ENCODE measurements around the gene PRIMPOL.
"Not testable (repeated sequence)": the region's sequence is repeated elsewhere in the genome, so short reads cannot be mapped to it uniquely, and the experiment has no call there.

PRIMPOL gene

DNA sequence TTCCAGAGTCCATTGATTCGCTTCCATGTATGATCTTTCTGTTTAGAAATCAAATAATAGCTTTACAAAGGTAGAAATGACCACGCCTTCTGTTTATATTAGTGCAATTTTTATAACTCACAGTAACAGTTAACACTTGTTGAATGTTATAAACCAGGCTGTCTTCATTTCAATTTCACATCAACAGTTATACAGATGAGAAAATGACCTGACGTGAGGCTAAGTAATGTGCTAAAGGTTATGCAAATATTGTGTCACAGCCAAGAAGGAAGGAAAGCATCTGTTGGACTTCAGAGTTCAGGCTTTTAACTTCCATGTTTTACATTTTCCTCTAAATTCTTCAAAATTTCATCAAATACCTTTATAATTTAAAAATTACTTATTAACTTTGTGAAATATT is 14.2 kb upstream of the PRIMPOL start:
- Histone ChIP-seq H3K27ac (no peak overlapping the region), H3K4me3 (no peak overlapping the region)

DNA sequence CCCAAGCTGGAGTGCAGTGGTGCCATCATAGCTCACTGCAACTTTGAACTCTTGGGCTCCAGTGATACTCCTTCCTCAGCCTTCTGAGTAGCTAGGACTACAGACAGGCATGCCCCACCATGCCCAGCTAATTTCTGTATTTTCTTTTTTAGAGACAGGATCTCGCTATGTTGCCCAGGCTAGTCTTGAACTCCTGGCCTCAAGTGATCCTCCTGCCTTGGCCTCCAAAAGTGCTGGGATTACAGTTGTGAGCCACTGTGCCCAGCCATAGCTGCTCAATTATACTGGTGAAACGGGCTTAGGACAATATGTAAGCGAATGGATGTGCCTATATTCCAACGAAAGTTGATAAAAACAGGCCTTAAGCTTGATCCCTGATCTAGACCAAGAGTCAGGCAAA is 13.4 kb upstream of the PRIMPOL start:
- H3K4me3 ChIP-seq, result no peak overlapping the region

DNA sequence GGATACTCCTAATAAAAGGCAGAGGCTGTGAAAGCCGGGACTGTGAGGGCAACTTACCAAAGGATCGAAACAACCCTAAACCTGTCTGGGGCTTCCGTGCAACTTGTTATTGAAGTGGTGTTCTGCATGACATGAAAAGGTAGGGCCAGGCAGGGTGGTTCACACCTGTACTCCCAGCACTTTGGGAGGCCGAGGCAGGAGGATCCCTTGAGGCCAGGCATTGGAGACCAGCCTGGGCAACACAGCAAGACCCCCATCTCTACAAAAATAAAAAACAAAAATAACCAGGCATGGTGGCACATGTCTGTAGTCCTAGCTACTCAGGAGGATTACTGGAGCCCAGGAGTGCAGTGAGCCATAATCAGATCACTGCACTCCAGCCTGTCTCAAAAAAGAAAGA is 12.6 kb upstream of the PRIMPOL start:
- no peak overlapping the region for H3K4me3 ChIP-seq
- peak overlapping the region in 1 of 21 experiments; percentile 7 for H3K27ac ChIP-seq

More for the DNA sequence above, 13.4 kb upstream of the PRIMPOL start:
- no peak overlapping the region for H3K27ac ChIP-seq

DNA sequence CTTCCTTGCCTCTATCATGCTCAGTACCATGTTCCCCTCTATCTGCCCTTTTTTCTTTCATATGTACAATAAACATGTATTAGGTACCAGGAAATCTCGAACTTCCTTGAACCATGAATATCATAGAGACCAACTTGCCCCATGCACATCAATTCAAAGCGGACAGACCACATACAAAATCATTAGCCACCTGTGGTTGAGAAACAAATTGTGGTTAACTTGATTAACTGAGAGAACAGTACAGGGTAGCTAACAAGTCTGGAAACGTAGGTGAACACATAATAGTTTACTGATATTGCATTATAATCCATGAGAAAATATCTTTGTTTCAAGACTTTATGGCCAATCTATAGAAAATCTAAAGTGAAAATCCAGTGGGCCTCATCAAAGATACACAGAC is 8.5 kb upstream of the PRIMPOL start:
- Histone ChIP-seq H3K4me3 (no peak overlapping the region), H3K27ac (no peak overlapping the region)

DNA sequence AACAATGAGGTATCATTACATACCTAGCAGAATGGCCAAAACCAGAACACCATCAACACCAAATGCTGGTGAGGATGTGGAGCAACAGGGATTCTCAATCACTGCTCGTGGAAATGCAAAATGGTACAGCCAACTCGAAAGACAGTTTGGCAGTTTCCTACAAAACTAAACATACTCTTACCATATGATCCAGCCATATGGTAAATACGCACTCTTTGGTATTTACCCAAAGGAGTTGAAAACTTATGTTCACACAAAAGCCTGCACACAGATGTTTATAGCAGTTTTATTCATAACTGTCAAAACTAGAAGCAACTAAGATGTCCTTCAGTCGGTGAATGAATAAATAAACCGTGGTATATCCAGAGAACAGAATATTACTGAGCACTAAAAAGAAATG is 8.1 kb upstream of the PRIMPOL start:
- H3K4me3 ChIP-seq, result no peak overlapping the region
- H3K27ac ChIP-seq, result no peak overlapping the region

DNA sequence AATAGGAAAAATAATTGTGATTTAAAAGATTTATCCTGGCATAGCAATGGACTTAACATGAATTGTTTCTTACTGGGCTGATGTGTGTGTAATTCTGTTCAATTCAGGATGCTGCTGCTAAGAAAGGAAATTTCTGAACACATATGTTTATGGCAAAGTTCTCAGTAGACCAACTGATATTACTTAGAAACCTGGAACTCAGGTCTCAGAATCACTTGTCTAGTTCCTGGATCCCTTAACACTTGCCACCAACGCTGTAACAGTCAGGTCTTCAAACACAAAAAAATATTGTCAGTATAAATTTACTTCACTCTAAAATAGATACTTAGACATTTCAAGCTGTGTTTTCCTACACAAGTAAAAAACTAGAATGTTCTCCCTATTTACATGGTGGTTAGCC is 5.8 kb upstream of the PRIMPOL start:
- Histone ChIP-seq H3K27ac (no peak overlapping the region), H3K4me3 (no peak overlapping the region)

DNA sequence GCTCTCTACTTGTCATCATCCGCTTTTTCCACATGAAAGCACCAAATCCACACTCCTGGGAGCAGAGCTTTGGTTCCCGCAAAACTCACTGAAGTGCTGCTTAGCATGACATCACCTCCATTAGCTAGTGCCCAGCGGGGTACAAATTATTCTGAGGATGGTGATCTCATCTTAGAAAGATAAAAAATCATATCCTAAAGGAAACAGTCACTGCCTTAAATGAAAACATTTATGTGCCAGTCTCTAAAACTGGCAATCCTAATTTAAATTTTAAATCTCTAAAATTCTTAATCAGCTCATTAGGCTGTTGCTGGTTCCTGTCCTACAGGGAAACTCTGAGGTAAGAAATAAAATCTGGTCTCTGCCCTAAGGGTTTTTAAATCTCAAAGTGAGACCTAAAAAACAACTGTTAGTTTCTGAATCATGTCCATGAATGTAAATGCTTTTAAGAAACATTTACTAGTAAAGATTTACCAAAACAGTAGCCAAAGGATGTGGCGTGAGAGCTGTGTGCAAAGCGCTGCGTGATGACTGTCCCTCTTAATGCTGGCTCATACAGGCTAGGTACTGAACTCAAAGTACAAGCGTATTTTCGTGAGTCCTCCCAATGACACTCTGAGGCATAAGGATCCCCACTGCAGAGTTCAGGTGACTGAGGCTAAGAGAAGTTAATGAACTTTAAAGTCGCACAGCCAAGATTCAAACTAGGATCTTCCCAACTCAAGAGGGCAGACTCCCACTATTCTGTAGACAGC is 4.8 kb upstream of the PRIMPOL start:
- H3K4me3 ChIP-seq, result no peak overlapping the region
- no peak overlapping the region for H3K27ac ChIP-seq

DNA sequence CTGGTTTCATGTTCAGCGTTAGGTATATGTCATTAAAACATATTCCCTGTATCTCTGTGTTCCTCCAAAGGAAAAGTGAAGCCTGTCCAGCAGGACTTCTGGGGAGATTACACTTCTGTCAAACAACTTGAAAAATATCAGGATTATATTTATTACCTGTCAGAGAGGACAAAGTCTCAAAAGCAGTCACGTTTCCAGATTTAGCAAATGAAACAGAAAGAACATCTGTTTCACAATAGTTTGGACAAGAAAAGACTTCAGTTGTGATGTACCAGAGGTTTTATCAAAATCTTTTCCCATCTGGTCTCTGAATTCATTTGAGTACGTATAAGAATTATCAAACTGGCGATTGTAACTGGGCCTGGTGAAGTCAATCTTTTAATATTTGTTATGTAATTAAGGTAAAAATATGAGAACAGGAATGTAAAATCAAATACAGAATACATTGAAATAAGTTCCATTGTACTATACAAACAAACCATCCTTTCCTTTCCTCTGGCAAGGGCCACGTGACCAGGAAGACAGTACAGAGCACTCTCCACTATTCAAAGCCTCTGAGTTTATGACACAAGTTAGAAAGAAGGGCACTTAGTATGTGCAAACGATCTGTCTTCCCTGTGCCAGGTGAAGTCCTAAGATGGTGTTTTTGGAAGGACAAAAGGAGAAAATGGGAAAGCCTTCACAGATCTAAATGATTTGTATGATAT is 3.5 kb upstream of the PRIMPOL start:
- H3K4me3 ChIP-seq, result no peak overlapping the region
- H3K27ac ChIP-seq, result peak overlapping the region in 1 of 21 experiments; percentile 16

DNA sequence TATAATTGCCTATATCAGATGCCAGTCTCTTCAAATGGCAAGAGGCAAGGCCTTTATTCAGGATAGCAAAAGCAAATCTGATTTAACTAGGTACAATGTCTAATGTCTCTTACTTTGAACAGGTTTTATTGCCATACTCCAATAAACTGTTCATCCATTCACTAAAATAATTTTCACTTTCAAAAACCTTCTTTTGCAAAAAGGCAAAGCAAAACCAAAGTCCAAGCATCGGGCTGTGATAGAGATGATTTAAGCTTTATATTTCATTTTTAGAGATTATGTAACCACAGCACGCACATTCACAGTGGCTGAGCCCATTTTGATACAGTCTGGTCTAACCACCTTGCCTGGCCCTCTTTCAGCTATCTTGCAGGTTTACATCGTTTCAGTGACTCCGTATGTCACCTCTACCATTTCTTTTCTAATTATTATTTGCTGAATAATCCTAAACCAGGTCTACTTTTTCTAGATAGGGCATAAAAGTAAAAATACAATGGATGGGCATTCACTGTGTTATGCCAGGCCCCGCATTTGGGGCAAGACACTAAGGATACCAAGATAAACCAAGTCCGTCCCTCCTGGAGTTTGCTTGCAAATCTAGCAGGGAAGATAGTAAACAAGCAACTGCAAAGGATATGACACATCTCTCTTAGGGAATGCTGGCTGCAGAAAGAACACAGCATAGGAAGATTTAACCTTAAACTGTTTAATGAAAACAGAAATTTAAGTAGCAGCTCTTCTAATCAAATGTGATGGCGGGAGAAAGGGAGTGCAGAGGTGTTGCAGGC is 2.1 kb upstream of the PRIMPOL start:
- Histone ChIP-seq H3K27ac (peak overlapping the region in 17 of 21 experiments; percentile 88 to 97 (median 96)), H3K4me3 (peak overlapping the region; percentile 68 to 95 (median 89))

DNA sequence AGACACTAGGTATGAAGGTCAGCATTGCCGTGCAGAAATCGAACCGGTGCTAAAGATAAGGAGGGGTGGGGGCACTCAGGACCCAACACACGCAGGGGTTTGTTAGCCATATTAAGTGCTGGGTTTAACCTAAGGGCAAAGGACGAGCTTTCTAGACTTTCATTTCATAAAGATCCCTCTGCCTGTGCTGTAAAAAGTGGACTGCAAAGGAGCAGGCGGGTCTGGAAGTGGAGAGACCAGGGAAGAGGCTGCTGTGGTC is 1.6 kb upstream of the PRIMPOL start:
- peak overlapping the region in 20 of 21 experiments; percentile 88 to 97 (median 96) for H3K27ac ChIP-seq
- H3K4me3 ChIP-seq, result peak overlapping the region; percentile 68 to 95 (median 89)

DNA sequence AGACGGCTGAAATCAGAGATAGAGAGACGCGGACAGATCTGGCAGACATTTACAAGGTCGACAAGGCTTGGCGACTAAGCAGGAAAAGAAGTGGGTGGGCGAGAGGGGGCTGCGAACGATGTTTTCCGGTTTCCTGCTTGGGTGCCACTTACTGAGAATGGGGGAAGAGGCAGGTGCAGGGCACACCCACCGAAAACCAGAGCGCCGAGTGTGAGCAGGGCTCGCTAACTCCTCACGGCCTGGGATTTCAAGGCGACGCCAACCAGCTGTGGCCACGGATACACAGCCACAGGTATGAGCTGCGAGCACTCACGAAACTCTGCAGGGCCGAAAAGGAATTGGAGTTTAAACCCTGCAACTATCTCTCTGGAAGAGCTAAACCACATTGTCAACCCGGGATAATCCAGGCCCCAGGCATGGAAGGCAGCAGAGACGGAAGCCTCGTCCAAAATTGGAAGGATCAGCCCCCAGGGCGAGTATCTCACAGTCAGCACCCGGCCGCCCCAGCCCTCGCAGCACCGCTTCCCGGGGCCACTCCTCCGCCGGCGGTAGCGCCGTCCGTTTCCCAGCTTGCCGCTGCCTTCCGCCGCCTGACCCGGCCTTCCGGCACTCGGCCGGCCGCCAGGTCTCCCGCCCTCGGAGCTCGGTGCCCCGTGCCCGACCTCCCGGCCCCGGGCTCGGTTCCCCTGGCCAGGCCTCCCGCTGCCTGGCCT is 1.1 kb upstream of the PRIMPOL start:
- Histone ChIP-seq H3K27ac (peak overlapping the region; percentile 88 to 97 (median 96)), H3K4me3 (peak overlapping the region; percentile 68 to 95 (median 89))

DNA sequence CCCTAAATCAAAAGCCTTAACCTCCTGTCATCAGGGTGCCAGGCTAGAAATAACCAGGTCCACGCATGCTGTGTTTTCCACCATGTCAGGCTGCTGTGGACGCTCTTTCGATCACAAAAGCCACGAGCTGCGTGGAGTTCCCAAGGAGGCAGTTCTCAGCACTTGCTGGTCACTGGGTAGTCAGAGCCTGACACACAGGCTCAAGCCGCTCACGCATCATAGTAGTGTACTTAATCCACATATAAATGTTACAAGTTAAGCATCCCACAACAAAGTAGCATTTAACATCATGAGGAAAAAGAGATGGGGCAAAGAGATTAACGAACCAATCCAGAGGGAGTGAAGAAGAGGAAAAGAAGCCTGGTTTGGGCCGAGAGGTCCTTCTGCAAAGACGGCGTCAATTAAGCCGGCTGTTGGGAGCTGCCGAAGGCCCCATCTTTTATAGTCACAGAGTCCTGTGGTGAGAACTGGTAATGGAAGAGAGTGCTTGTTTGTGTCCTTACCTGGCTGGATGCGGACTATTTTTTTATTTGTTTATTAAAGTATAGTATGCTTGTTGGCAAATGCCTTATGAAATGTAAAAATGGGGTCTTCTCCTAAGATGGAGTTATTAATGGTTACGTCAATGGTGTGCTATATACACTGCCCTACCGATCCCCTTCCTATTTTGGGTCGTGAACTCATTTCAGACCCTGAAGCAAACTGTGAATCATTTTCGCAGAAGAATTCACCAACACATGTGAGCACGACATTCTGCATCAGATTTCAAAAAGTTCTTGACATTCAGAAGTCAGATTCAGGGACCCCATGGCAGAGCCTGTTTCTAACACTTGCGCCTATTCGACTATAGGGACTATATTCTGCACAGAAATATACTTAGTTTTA is 675 bp downstream of the PRIMPOL start:
- H3K27ac ChIP-seq, result peak overlapping the region; percentile 67 to 97 (median 94)
- peak overlapping the region; percentile 68 to 95 (median 89) for H3K4me3 ChIP-seq

DNA sequence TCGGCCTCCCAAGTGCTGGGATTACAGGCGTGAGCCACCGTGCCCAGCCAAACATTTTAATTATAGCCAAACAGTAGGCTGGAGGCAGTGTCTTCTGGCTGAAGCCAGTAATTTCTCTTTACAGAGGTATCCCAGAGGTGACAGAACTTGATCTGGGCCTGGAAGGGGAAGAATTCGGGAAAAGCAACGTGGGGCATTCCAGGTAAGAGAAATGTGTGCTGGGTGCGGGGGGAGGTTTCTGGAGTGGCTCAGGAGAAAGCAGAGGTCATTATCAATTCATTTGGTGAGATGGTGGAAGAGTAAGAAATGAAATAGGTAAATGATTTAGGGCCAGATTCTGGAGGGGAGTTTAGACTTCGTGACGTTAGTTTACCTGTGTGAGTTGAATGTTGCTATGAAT is 2.4 kb downstream of the PRIMPOL start:
- no peak overlapping the region for H3K27ac ChIP-seq
- no peak overlapping the region for H3K4me3 ChIP-seq

DNA sequence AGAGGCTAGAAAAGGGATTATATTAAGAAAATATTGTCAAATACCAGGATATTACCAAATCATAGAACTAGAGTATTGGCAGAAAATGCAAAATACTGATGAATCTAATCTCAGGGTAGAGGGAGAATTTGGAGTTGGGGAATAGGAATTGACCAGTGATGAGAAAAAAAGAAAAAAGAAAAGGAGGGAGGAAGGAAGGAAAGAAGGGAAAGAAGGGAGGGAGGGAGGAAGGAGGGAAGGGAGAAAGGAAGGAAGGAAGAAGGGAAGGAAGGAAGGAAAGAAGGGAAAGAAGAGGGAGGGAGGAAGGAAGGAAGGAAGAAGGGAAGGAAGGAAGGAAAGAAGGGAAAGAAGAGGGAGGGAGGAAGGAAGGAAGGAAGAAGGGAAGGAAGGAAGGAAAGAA is 3.1 kb downstream of the PRIMPOL start:
- H3K27ac ChIP-seq, H3K4me3 ChIP-seq: not testable (repeated sequence)

DNA sequence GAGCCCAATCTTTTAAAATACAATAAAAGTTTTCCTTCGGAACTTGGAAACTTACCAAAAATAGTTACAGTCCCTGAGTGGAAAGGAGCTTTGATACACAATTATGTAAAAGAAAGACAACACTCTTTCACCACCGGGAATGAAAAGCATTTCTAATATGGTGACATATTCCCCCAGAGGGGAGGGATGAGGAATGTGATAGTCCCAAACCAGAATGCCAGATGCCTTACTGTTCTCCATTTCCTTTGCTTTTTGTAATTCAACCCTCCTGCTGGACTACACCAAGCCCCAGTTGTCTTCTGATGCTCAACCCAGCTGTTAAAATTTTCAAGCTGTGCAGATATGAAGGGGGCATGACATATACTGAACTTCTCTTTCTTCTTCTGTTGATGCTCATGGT is 4.1 kb downstream of the PRIMPOL start:
- H3K27ac ChIP-seq, result no peak overlapping the region
- H3K4me3 ChIP-seq, result no peak overlapping the region

DNA sequence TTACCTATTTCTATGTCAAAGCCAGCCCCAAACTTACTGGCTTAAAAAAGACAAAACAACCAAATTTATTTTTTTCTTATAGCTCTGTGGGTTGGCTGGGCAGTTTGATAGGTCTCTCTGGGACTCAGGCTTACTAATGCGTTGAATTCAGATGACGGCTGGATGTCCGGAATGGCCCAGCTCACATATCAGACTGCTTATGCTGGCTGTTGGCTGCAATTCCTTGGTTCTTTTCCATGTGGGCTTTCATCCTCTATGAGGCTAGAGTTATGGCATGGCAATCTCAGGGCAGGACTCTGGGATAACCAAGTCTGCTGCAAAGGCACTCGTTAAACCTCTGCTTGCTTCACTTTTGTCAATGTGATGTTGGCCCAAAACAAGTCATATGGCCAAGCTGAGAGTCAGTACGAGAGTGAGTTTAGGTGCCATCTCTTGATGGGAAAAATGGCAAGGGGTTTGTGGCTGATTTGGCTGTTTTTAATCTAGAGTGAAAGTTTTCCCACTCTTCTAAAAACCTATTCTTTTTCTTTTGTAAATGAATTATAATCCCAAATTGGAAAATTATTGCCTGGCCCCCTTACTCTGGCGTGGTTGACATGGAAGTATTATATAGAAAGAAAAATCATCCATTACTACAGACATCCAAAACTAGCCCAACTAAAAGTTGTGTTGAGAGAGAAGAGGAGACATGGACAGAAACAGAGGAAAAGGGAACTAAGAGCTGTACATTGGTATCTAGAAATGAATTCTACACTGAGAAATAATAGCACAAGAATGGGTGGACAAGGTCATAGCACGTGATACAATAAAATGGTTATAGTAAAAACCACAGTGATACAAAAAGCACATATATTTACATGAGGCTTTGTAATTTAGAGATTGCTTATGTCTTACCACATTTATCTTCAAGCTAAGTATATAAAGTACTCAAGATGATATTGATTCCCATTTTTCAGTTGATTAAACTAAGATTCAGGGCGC is 6.6 kb downstream of the PRIMPOL start:
- Histone ChIP-seq H3K4me3 (no peak overlapping the region), H3K27ac (no peak overlapping the region)

DNA sequence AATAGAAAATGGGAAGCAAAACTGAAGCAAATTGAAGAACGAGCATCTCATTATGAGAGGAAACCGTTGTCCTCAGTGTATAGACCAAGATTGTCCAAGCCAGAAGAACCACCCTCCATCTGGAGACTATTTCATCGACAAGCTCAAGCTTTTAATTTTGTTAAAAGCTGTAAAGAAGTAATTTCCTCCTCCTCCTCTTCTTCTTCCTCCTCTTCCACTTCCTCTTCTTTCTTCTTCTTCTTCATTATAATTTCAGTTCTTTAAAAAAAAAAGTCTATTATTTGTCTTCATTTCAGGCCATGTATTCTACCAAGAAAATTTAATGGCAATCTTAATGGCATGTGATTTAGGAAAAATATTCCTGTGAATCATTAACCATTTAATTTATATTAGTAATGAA is 7.6 kb downstream of the PRIMPOL start:
- Histone ChIP-seq H3K4me3 (no peak overlapping the region), H3K27ac (no peak overlapping the region)

DNA sequence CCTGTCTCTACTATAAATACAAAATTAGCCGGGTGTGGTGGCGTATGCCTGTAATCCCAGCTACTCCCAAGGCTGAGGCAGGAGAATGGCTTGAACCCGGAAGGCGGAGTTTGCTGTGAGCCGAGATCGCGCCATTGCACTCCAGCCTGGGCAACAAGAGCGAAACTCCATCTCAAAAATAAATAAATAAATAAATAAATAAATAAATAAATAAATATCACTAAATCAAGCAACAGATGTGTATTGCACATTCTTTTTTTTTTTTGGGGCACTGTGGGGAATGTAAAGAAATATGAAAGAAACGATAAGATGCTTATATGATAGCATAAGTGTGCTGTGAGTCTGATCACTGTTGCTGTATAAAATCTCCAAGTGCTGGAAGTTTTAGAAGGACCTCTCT is 8.3 kb downstream of the PRIMPOL start:
- H3K27ac ChIP-seq, H3K4me3 ChIP-seq: not testable (repeated sequence)

Measured in skin epidermis (tissue), 12 donors.